ENCODE data around the gene CCDC12.

Gene CCDC12

DNA sequence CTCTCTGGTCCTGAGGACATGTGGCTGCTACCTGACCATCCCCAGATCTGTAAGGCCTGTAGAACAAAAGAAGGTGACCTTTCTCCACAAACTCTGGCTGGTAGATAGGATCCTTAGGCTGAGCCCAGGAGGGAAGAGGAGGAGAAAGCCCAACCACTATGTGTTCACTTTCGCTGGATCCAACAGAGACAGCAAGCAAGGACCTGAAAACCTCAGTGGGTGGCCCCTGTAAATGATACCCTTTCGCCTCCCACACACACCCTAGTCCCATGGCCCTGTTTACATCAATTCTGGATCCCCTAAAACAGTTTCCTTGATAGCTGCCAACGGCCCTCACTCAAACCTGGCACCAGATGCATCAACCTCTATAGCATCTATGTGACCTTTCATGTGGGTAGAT is 22.4 kb downstream of the CCDC12 start:
- Histone ChIP-seq H3K9ac (ENCODE audit: low read length) (no peak overlapping the region), H3K27ac (ENCODE audit: low read length) (no peak overlapping the region), H3K4me1 (ENCODE audit: low read length) (peaks cover 5% of the 10 kb centered on the region), H2AFZ (ENCODE audit: low read length) (no peak overlapping the region), H3F3A (ENCODE audit: insufficient read depth, low read length) (no peaks in the 10 kb centered on the region), H3K27me3 (replicated peaks; ENCODE audit: insufficient read depth, low read length) (no peaks in the 10 kb centered on the region), H3K9me2 (replicated peaks; ENCODE audit: insufficient read depth, low read length) (no peaks in the 10 kb centered on the region), H3K79me2 (ENCODE audit: low read length) (peaks cover 98% of the 10 kb centered on the region), H3K36me3 (replicated peaks; ENCODE audit: insufficient read depth, low read length) (no peaks in the 10 kb centered on the region), H3K9me3 (replicated peaks; ENCODE audit: insufficient read depth, low read length) (no peaks in the 10 kb centered on the region), H3K4me3 (ENCODE audit: low read length) (no peak overlapping the region), H4K20me1 (ENCODE audit: insufficient read depth, low read length) (peaks cover 80% of the 10 kb centered on the region), H3K4me2 (ENCODE audit: low read depth, low read length) (no peak overlapping the region)
- DNase-seq, result no peak
- TF ChIP-seq, protein P1, sequence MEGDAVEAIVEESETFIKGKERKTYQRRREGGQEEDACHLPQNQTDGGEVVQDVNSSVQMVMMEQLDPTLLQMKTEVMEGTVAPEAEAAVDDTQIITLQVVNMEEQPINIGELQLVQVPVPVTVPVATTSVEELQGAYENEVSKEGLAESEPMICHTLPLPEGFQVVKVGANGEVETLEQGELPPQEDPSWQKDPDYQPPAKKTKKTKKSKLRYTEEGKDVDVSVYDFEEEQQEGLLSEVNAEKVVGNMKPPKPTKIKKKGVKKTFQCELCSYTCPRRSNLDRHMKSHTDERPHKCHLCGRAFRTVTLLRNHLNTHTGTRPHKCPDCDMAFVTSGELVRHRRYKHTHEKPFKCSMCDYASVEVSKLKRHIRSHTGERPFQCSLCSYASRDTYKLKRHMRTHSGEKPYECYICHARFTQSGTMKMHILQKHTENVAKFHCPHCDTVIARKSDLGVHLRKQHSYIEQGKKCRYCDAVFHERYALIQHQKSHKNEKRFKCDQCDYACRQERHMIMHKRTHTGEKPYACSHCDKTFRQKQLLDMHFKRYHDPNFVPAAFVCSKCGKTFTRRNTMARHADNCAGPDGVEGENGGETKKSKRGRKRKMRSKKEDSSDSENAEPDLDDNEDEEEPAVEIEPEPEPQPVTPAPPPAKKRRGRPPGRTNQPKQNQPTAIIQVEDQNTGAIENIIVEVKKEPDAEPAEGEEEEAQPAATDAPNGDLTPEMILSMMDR (IDR thresholded peaks at IDR 0.05; ENCODE audit: low read length), result no peak

GRCh38 chr3:46953234-46954010 is 23.1 kb downstream of the CCDC12 start:
- Histone ChIP-seq H3F3A (ENCODE audit: insufficient read depth, low read length) (no peaks in the 10 kb centered on the region), H3K36me3 (replicated peaks; ENCODE audit: insufficient read depth, low read length) (no peaks in the 10 kb centered on the region), H3K4me1 (ENCODE audit: low read length) (peaks cover 7% of the 10 kb centered on the region), H3K9me3 (replicated peaks; ENCODE audit: insufficient read depth, low read length) (no peaks in the 10 kb centered on the region), H3K27ac (ENCODE audit: low read length) (no peak overlapping the region), H3K27me3 (replicated peaks; ENCODE audit: insufficient read depth, low read length) (no peaks in the 10 kb centered on the region), H3K79me2 (ENCODE audit: low read length) (peaks cover 98% of the 10 kb centered on the region), H2AFZ (ENCODE audit: low read length) (no peak overlapping the region), H3K4me2 (ENCODE audit: low read depth, low read length) (no peak overlapping the region), H4K20me1 (ENCODE audit: insufficient read depth, low read length) (peaks cover 80% of the 10 kb centered on the region), H3K4me3 (ENCODE audit: low read length) (no peak overlapping the region), H3K9me2 (replicated peaks; ENCODE audit: insufficient read depth, low read length) (no peaks in the 10 kb centered on the region), H3K9ac (ENCODE audit: low read length) (no peak overlapping the region)
- DNase-seq, result no peak
- TF ChIP-seq EZH2phosphoT487 (IDR thresholded peaks at IDR 0.05; ENCODE audit: low read length), result no peak
- TF ChIP-seq, protein P1 (IDR thresholded peaks at IDR 0.05; ENCODE audit: low read length), result no peak
- no peak for TF ChIP-seq EZH2 (optimal IDR thresholded peaks at IDR 0.05; ENCODE audit: low read depth, low read length)

- Histone ChIP-seq H3K9me2 (replicated peaks; ENCODE audit: insufficient read depth, low read length) (no peaks in the 10 kb centered on the region), H3F3A (ENCODE audit: insufficient read depth, low read length) (no peaks in the 10 kb centered on the region), H3K4me1 (ENCODE audit: low read length) (peaks cover 7% of the 10 kb centered on the region), H4K20me1 (ENCODE audit: insufficient read depth, low read length) (peaks cover 84% of the 10 kb centered on the region), H3K36me3 (replicated peaks; ENCODE audit: insufficient read depth, low read length) (peaks cover 3% of the 10 kb centered on the region; the same call in 1 of the 2 replicates), H3K4me2 (ENCODE audit: low read depth, low read length) (no peak overlapping the region), H3K4me3 (ENCODE audit: low read length) (no peak overlapping the region), H3K27me3 (replicated peaks; ENCODE audit: insufficient read depth, low read length) (no peaks in the 10 kb centered on the region), H3K9ac (ENCODE audit: low read length) (no peak overlapping the region), H3K79me2 (ENCODE audit: low read length) (peaks cover 98% of the 10 kb centered on the region), H3K27ac (ENCODE audit: low read length) (no peak overlapping the region), H2AFZ (ENCODE audit: low read length) (no peak overlapping the region), H3K9me3 (replicated peaks; ENCODE audit: insufficient read depth, low read length) (no peaks in the 10 kb centered on the region)
- TF ChIP-seq, protein P1 (IDR thresholded peaks at IDR 0.05; ENCODE audit: low read length), result no peak
- DNase-seq, result no peak
Measured at GRCh38 chr3:46952813-46953212, 23.7 kb downstream of the CCDC12 start.
